H1 (cell line): Measurements from ENCODE around the gene TCEA3. TPM values are rescaled to one million over a fixed set of nuclear protein-coding genes. Genes with fewer than 3 reads are reported as not detected.

ENCODE experiments used
- CTCF ChIA-PET: fragments of 300-600 bp; sonication (Branson Sonifier 250); formaldehyde crosslinking; loops from one replicate; lab custom pipeline; 2021; ENCODE audit not compliant: partially characterized antibody; lab: Charles Lee
- POLR2A ChIA-PET: fragments of 300-600 bp; sonication (Branson Sonifier 250); formaldehyde crosslinking; loops from one replicate; lab custom pipeline; 2021; ENCODE audit warnings: inconsistent platforms; ENCODE audit not compliant: partially characterized antibody; lab: Charles Lee
- DNase-seq, 2 experiments: peaks; one replicate each; pipeline versions ENCODE4 v3.0.0 to v3.0.0-alpha.2; 2010 to 2022; ENCODE audit warnings: low spot score in 2 of 2, low read depth in 1 of 2, mixed read lengths in 1 of 2
- FAIRE-seq: peaks from 2 replicates; lab custom pipeline; 2011; peaks lifted over from hg19 to GRCh38; lab: Jason Lieb, UNC
- H2AFZ ChIP-seq: 2 replicates; pipeline ENCODE4 v1.8.1; 2012; ENCODE audit warnings: low read length, inconsistent platforms
- H2AK5ac ChIP-seq: 2 replicates; pipeline ENCODE4 v1.6.1; 2013; ENCODE audit warnings: low read depth, low read length
- H2BK120ac ChIP-seq: replicated peaks from 2 replicates; pipeline ENCODE3; 2013; ENCODE audit warnings: low read depth, low read length, inconsistent platforms
- H2BK12ac ChIP-seq: 2 replicates; pipeline ENCODE4 v1.6.1; 2013; ENCODE audit warnings: low read depth, low read length
- H2BK15ac ChIP-seq: 2 replicates; pipeline ENCODE4 v1.6.1; 2013; ENCODE audit warnings: low read length
- H2BK20ac ChIP-seq: 2 replicates; pipeline ENCODE4 v1.6.1; 2013; ENCODE audit warnings: low read length
- H2BK5ac ChIP-seq: 2 replicates; pipeline ENCODE4 v1.6.1; 2013; ENCODE audit warnings: low read depth, low read length
- H3K14ac ChIP-seq: 2 replicates; pipeline ENCODE4 v1.6.1; 2013; ENCODE audit warnings: inconsistent platforms; ENCODE audit not compliant: insufficient read length
- H3K18ac ChIP-seq: 2 replicates; pipeline ENCODE4 v1.6.1; 2013; ENCODE audit warnings: low read length; ENCODE audit errors: extremely low read depth
- H3K23ac ChIP-seq: 2 replicates; pipeline ENCODE4 v1.6.1; 2013; ENCODE audit warnings: inconsistent platforms; ENCODE audit not compliant: insufficient read length
- H3K23me2 ChIP-seq: 2 replicates; pipeline ENCODE4 v1.6.1; 2013; ENCODE audit warnings: low read depth, low read length
- H3K27ac ChIP-seq: 2 replicates; pipeline ENCODE4 v1.6.1; 2011; ENCODE audit warnings: low read depth, low read length, inconsistent platforms
- H3K27me3 ChIP-seq, 4 experiments: replicated peaks in 1 of 4; 1 replicate in 1 of 4; 2 replicates in 3 of 4; pipeline versions ENCODE4 v1.6.1 to v1.8.1; 2011 to 2013; ENCODE audit warnings: low read length in 3 of 4, mild to moderate bottlenecking in 3 of 4, inconsistent platforms in 2 of 4, mixed read lengths in 2 of 4, moderate library complexity in 1 of 4; ENCODE audit not compliant: control insufficient read depth in 3 of 4, insufficient read depth in 3 of 4; ENCODE audit errors: extremely low read depth in 1 of 4
- H3K36me3 ChIP-seq, 4 experiments: 2 replicates each; pipeline versions ENCODE4 v1.6.1 to v1.8.1; 2011 to 2013; ENCODE audit warnings: mild to moderate bottlenecking in 4 of 4, low read length in 3 of 4, moderate library complexity in 2 of 4, control low read depth in 1 of 4, inconsistent platforms in 1 of 4; ENCODE audit not compliant: insufficient read depth in 4 of 4, control insufficient read depth in 2 of 4
- H3K4ac ChIP-seq: replicated peaks from 2 replicates; pipeline ENCODE3; 2013; ENCODE audit warnings: low read length, low read depth, mixed read lengths, inconsistent platforms; ENCODE audit not compliant: insufficient read length
- H3K4me1 ChIP-seq, 4 experiments: replicated peaks in 1 of 4; 1 replicate in 1 of 4; 2 replicates in 3 of 4; pipeline versions ENCODE4 v1.6.1 to v1.8.1; 2011 to 2013; ENCODE audit warnings: low read length in 3 of 4, inconsistent platforms in 2 of 4, mixed read lengths in 1 of 4; ENCODE audit not compliant: insufficient read depth in 4 of 4, control insufficient read depth in 3 of 4
- H3K4me2 ChIP-seq, 2 experiments: 2 replicates each; pipeline versions ENCODE4 v1.6.1 to v1.8.1; 2011 to 2013; ENCODE audit warnings: low read depth in 2 of 2, low read length in 2 of 2, control low read depth in 1 of 2, inconsistent platforms in 1 of 2, mild to moderate bottlenecking in 1 of 2; ENCODE audit not compliant: insufficient read depth in 1 of 2
- H3K4me3 ChIP-seq, 4 experiments: fragments of 200-600, 300-600 bp in 1 of 4; sonication (generic), shearing (Covaris generic), sonication (Bioruptor Twin) in 1 of 4; 2 replicates each; pipeline versions ENCODE4 v1.5.1 to v1.8.1; 2011 to 2016; ENCODE audit warnings: low read length in 4 of 4, low read depth in 3 of 4, control low read depth in 2 of 4, inconsistent platforms in 2 of 4, mild to moderate bottlenecking in 2 of 4, mixed read lengths in 1 of 4, moderate library complexity in 1 of 4; ENCODE audit not compliant: insufficient read depth in 2 of 4; ENCODE audit errors: extremely low read depth in 1 of 4
- H3K56ac ChIP-seq: replicated peaks from 2 replicates; pipeline ENCODE3; 2013; ENCODE audit warnings: low read depth, mild to moderate bottlenecking, mixed read lengths, low read length, inconsistent platforms; ENCODE audit not compliant: insufficient read length
- H3K79me1 ChIP-seq: 2 replicates; pipeline ENCODE4 v1.6.1; 2013; ENCODE audit warnings: low read depth, low read length, control low read depth
- H3K79me2 ChIP-seq, 2 experiments: 2 replicates each; pipeline versions ENCODE4 v1.6.1 to v1.8.1; 2012 to 2013; ENCODE audit warnings: low read length in 2 of 2, mild to moderate bottlenecking in 2 of 2, inconsistent platforms in 1 of 2; ENCODE audit not compliant: insufficient read depth in 2 of 2, control insufficient read depth in 1 of 2
- H3K9ac ChIP-seq, 4 experiments: replicated peaks in 1 of 4; 1 replicate in 1 of 4; 2 replicates in 3 of 4; pipeline versions ENCODE4 v1.6.1 to v1.8.1; 2011 to 2013; ENCODE audit warnings: low read depth in 3 of 4, low read length in 3 of 4, control low read depth in 2 of 4, mild to moderate bottlenecking in 2 of 4, moderate library complexity in 2 of 4, inconsistent platforms in 1 of 4; ENCODE audit errors: extremely low read depth in 1 of 4
- H3K9me3 ChIP-seq, 2 experiments: 2 replicates each; pipeline versions ENCODE4 v1.6.1 to v1.8.1; 2012 to 2013; ENCODE audit warnings: mild to moderate bottlenecking in 2 of 2, moderate library complexity in 2 of 2, control low read depth in 1 of 2, inconsistent platforms in 1 of 2, low read depth in 1 of 2, low read length in 1 of 2, mixed read lengths in 1 of 2; ENCODE audit not compliant: insufficient read depth in 2 of 2
- H4K20me1 ChIP-seq, 2 experiments: replicated peaks in 1 of 2; 2 replicates each; pipeline versions ENCODE3 to v1.8.1; 2011 to 2013; ENCODE audit warnings: inconsistent platforms in 2 of 2, low read length in 2 of 2, mild to moderate bottlenecking in 1 of 2; ENCODE audit not compliant: insufficient read depth in 2 of 2, control insufficient read depth in 1 of 2
- H4K5ac ChIP-seq: 2 replicates; pipeline ENCODE4 v1.6.1; 2013; ENCODE audit warnings: low read length, low read depth, mixed read lengths, inconsistent platforms; ENCODE audit not compliant: insufficient read length
- H4K8ac ChIP-seq: 2 replicates; pipeline ENCODE4 v1.8.0; 2013; ENCODE audit warnings: mild to moderate bottlenecking, moderate library complexity, low read length, inconsistent platforms; ENCODE audit not compliant: insufficient read depth; ENCODE audit errors: extremely low read depth
- H4K91ac ChIP-seq: replicated peaks from 2 replicates; pipeline ENCODE3; 2013; ENCODE audit warnings: low read length, mixed read lengths, inconsistent platforms; ENCODE audit not compliant: insufficient read length
- CBX5 ChIP-seq: fragments of 300-800, 300-1000 bp; sonication (generic); IDR thresholded peaks from 2 replicates; pipeline ENCODE4 v1.7.1; 2016; ENCODE audit warnings: antibody characterized with exemption, low read length, low read depth
- CHD2 ChIP-seq: IDR thresholded peaks from 2 replicates; pipeline ENCODE4 v1.6.1; 2012; ENCODE audit warnings: low read length, improper control_type of control experiment
- CTBP2 ChIP-seq: IDR thresholded peaks from 2 replicates; pipeline ENCODE4 v1.7.0; 2011; ENCODE audit warnings: borderline replicate concordance, mild to moderate bottlenecking, moderate library complexity, mixed read lengths, low read length; ENCODE audit not compliant: insufficient read depth, insufficient read length
- HDAC6 ChIP-seq: IDR thresholded peaks from one replicate; pipeline ENCODE4 v1.7.1; 2012; ENCODE audit warnings: low read depth, mild to moderate bottlenecking, inconsistent platforms, low read length, moderate library complexity
- MAFK ChIP-seq: IDR thresholded peaks from 2 replicates; pipeline ENCODE4 v1.6.1; 2012; ENCODE audit warnings: low read depth, mild to moderate bottlenecking, improper control_type of control experiment, low read length
- NRF1 ChIP-seq: IDR thresholded peaks from 2 replicates; pipeline ENCODE4 v1.6.1; 2011; ENCODE audit warnings: mild to moderate bottlenecking, low read depth, low read length, improper control_type of control experiment
- ZNF274 ChIP-seq: IDR thresholded peaks from 2 replicates; pipeline ENCODE4 v1.7.0; 2012; ENCODE audit warnings: low read length, borderline replicate concordance; ENCODE audit errors: extremely low read depth
- WGBS, 2 experiments: shearing (Covaris generic) in 1 of 2; methylation state at CpG; one replicate each; pipeline versions ENCODE4 v1.1.6 to v1.1.7; 2013 to 2015; ENCODE audit warnings: low lambda C conversion rate in 2 of 2, mixed read lengths in 2 of 2, inconsistent platforms in 1 of 2, low coverage in 1 of 2, missing lambda C conversion rate in 1 of 2; ENCODE audit not compliant: insufficient replicate concordance in 2 of 2, insufficient coverage in 1 of 2, insufficient read length in 1 of 2; ENCODE audit errors: extremely low coverage in 1 of 2, missing lambda C conversion rate in 1 of 2; 5-methylcytosine and 5-hydroxymethylcytosine counted together
- polyA plus RNA-seq, 7 experiments: library from polyadenylated mRNA; depleted of rRNA in 3 of 7; stranded (reverse) in 5 of 7; unstranded in 2 of 7; fragments of >200 nt in 5 of 7; fragments of 200-250 nt in 2 of 7; gene quantifications; 1 replicate in 5 of 7; 2 replicates in 1 of 7; 4 replicates in 1 of 7; pipeline versions ENCODE4 v1.2.1 to v1.2.3, GENCODE V29; 2011 to 2013; ENCODE audit warnings: missing spikeins in 2 of 7, mixed read lengths in 2 of 7
- total RNA-seq: library from RNA; stranded (reverse); fragmentation: NEBNext Ultra II Directional; extraction: Animal tissue kit (Norgen Biotek cat#: 25700); gene quantifications from 2 replicates; pipeline ENCODE4 v1.2.1, GENCODE V29; 2021

TCEA3 gene
- total and polyA plus RNA-seq, 2 of the 8 experiments (the other 6 are each of a cell fraction or from before 2014, with no cell fraction given): 0.08 TPM; not detected in 1

DNA sequence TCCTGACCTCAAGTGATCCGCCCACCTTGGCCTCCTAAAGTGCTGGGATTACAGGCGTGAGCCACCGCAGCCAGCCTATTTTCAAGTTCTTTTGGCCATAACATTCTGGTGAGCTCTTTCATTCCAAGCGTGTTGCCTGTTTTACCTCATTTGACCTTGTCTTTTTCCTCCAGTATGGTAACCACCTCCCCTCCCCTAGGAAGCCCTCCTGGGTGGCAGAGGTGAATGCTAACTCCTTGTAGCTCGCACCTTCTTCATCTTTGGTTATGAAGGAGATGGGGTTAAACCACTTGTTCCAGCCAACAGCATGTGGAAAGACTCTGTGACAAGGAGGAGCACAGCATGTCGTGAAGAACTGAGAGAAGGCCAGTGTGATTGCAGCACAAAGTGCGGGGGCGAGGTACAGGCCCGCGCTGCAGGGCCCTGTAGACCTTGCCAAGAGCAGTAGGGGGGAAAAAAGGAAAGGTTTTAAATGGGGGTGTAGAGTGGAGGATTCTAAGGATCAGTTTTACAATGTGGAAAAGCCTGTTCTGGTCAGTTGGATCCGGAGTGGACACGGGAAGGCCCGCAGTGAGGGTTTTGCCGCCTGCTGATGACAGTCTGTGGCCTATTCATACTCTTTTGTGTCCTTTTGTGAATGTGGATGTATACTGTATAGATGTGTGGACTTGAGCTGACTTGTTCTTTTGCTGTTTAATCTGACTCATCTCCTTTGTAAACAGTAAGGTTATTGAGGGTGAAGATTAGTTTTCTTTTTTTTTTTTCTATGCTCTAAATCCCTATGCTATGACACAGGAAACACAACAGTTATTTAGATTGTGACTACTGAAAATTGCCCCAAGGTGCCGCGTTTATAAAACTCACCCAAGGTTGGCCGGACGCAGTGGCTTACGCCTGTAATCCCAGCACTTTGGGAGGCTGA, 47.4 kb downstream of the TCEA3 start:
- Histone ChIP-seq H3K18ac (no peak overlapping the region), H3K27me3 (peaks cover 34 to 86% (median 62%) of the 10 kb centered on the region in 4 experiments), H3K23me2 (no peaks in the 10 kb centered on the region; the same call in 1 of the 2 replicates), H2BK15ac (no peak overlapping the region), H3K23ac (no peak overlapping the region), H3K56ac (no peak overlapping the region), H3K9ac (no peak overlapping the region), H3K4me1 (peaks cover 0 to 7% (median 0%) of the 10 kb centered on the region in 4 experiments; a peak in 1 of 7 replicates), H4K91ac (no peak overlapping the region), H3K79me2 (no peaks in the 10 kb centered on the region), H4K5ac (no peak overlapping the region), H2BK20ac (no peak overlapping the region), H3K79me1 (no peaks in the 10 kb centered on the region), H2AFZ (no peak overlapping the region), H3K9me3 (no peaks in the 10 kb centered on the region), H2BK12ac (no peak overlapping the region), H4K8ac (no peak overlapping the region; the same call in 1 of the 2 replicates), H3K36me3 (no peaks in the 10 kb centered on the region), H3K4ac (no peak overlapping the region), H3K4me2 (no peak overlapping the region), H3K27ac (no peak overlapping the region), H3K4me3 (no peak overlapping the region), H3K14ac (no peak overlapping the region), H2AK5ac (no peak overlapping the region), H2BK5ac (no peak overlapping the region), H2BK120ac (no peak overlapping the region), H4K20me1 (peaks cover 2 to 7% of the 10 kb centered on the region in 2 experiments)
- DNase-seq (no peak), FAIRE-seq (no peak)
- TF ChIP-seq MAFK (no peak), ZNF274 (no peak), CTBP2 (no peak), NRF1 (no peak), CBX5 (no peak), CHD2 (no peak), HDAC6 (no peak)
- ChIA-PET CTCF (interaction anchor here (0.6 to 1.0 kb wide), 2 partner anchors 18 to 27 kb away, joined by 3 to 5 read pairs; no protein-coding TSS in a partner anchor), POLR2A (no interaction called here)
- WGBS, 2 experiments: 90% methylated on average over 18 of the region's 19 CpGs; no CpG with 5 or more reads in 1 of the 2 experiments
